A204.1 (cell line): ENCODE measurements around the gene SNX27.
"Not testable (repeated sequence)": the region's sequence is repeated elsewhere in the genome, so short reads cannot be mapped to it uniquely, and the experiment has no call there.

Source experiments
- FAIRE-seq: peaks from 2 replicates; lab custom pipeline; 2012; peaks lifted over from hg19 to GRCh38; lab: Jason Lieb, UNC

Gene SNX27

DNA sequence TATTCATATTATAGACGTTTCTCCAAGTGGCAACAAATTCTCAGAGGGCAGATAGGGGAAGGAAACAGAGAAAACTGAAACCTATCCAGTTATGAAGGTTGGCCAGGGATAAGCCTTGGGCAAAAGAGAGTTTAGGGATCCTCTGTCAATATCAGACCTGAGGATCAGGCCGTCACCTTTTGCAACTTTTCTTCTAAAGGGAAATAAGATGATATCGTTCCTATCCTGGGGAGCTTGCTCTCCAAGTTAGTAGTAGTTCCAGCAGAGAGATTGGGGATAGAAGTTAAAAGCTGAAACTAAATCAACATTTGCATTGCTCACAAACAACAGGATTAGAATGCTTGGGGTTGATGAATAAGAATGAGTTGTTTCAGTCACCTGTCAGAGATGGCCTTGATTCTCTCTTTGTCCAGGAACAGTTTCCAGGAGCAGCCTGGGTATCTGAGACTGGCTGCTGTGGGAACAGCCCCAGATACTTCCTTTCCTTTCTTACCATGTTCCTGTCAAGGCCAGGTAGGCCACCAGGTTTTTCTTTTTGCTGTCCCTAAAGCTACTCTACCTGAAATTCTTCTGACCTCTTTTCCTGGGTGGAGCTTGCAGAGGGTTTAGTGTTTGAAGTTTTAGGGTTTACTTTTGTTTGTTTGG, 112.0 kb downstream of the SNX27 start:
- no peak for FAIRE-seq

- no peak for FAIRE-seq
Measured at GRCh38 chr1:151728151-151729054, 116.6 kb downstream of the SNX27 start.

DNA sequence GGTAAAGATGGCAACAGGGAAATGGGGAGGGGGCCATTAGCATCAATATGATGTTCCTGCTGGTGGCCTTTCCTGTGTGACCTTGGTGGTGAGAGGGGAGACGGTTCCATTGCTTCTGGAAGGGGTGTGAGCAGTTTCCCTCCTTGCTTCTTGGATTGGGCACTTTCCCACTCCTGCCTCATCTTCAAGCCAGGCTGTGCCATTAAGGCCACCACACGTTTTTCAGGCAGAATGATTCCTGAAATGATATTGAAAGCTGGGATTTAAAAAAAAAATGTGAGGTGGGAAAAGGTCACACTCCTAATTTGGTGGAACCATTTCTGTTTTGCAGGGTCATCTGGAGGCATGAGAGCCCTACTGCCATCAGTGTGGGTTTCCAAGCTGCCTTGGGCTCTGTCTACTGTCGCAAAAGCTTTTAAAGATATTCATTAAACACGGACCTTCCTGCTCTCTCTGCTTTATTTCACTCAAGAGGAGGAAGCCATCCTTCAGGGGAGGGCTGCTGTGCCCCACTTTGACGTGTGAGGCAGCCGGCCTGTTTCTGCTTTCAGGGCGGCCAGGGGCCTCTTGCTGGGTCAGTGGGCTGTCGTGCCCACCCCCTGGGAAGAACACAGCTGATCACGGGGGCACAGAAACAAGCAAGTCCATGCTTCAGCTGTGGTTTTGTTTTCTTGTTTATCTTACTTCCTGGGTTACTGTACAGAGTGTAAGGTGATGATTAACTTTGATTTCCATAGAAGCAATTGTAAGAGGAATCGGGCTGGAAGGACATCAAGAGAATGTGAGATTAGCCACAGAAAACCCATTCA, 117.5 kb downstream of the SNX27 start:
- no peak for FAIRE-seq

GRCh38 chr1:151729966-151730291, 118.1 kb downstream of the SNX27 start:
- no peak for FAIRE-seq

- FAIRE-seq, result no peak
Measured at GRCh38 chr1:151733126-151733525, 121.3 kb downstream of the SNX27 start.

- FAIRE-seq, result not testable (repeated sequence)
Measured at GRCh38 chr1:151733995-151734394, 122.1 kb downstream of the SNX27 start.

DNA sequence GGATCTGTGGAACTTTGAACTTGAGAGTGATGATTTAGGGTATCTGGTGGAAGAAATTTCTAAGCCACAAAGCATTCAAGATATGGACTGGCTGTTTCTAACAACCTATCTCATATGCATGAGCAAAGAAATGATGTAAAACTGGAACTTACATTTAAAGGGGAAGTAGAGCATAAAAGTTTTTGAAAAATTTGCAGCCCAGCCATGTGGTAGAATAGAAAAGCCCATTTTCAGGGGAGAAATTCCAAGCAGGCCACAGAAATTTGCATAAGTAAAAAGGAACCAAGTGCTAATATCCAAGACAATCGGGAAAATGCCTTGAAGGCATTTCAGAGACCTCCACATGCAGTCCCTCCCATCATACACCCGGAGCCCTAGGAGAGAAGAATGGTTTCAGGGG, 125.2 kb downstream of the SNX27 start:
- FAIRE-seq, result no peak

DNA sequence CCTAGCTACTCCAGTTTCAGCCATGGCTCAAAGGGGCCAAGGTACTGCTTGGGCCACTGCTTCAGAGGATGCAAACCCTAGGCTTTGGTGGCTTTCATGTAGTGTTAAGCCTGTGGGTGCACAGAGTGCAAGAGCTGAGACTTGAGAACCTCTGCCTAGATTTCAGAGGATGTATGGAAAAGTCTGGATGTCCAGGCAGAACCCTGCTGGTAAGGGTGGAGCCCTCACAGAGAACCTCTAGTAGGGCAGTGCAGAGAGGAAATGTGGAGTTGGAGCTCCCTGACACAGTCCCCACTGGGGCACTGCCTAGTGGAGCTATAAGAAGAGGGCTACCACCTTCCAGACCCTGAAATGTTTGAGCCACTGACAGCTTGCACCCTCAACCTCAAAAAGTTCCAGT, 125.6 kb downstream of the SNX27 start:
- FAIRE-seq, result no peak

DNA sequence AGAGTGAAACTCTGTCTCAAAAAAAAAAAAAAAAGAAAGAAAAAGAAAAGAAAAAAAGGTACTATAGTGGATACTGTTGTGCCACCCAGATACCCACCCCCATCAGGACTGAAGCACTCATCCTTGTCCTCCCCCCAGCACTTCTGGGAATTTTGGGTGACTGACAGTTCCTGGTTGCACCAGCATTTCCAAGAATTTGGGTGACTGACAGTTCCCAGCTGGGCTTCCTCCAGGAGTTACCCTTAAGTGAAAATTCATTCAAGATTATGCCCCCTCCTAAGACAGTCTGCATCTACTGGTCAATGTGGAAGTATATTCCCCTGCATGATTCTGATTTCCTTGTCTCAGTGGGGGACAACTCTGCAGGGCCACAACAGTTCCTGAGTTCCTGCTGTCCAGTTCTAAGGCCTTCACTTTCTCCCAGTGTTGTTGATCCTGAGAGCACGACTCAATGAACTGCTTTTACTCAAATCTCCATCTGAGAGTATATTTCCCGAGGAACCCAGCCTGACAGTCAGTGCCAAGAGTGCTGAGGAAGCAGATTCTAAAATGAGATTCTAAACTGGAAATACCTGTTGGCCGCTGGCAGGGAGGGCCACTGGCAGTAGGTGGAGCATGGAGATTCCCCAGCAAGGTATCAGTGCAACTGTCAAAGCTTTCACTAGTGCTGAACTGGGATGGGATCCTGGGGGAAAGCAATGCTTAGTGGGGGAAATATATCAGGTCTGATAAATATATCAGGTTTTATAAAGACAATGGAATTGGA, 127.9 kb downstream of the SNX27 start:
- FAIRE-seq, result no peak

DNA sequence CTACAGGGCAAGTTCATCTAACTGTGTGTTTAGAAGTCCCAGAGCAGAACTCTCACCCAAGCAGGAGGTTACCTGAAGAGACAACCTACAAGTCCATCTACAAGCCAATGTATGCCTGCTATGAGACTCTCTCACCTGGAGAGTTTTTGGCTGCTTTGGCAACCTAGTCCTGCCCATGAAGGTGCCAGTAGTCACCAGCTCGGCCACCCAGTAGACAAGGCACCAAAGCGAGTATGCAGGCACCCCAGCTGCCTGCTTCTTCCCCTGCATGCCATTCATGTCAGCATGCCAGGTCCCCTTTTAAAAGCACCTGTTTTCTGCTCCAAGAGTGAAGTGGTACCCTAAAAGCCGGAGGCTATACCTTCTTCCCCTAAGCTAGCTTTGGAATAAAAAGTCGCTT, 129.7 kb downstream of the SNX27 start:
- FAIRE-seq, result no peak
